Articular chondrocyte of knee joint (primary cell): Measurements from ENCODE around the gene PCDHGC3. TPM values are rescaled to one million over a fixed set of nuclear protein-coding genes. Genes with fewer than 3 reads are reported as not detected.

Source experiments
- total RNA-seq: library from RNA; depleted of rRNA; stranded (reverse); fragments of >200 nt; gene quantifications from 2 replicates; pipeline ENCODE4 v1.2.3, GENCODE V29; 2012

The PCDHGC3 gene
- 122 and 161 TPM in 2 replicates for total RNA-seq

DNA sequence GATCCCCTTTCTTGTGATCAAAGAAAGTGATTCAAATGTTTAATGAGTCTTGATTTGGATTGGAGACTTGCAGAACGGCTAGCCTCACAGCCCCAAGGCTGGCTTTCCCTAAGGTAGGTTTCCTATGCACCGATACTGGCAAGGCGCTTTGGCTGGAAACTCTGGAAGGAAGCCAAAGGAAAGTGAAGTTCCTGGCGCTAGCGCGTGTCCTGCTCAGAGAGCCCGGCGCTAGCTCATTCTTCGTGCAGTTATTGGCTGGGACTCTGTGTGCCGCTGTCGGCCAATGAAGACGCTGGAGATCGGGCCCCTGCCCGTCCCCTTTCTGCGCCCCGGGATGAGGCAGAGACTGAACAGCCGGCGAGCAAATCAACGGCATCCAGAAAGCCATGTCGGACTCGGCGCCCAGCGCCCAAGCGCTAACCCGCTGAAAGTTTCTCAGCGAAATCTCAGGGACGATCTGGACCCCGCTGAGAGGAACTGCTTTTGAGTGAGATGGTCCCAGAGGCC is at the start of gene PCDHGC3:
TSS of gene PCDHGC3 (plus strand) at position 342 of the 507 bp plus-strand sequence. CDS start at position 493, 151 bp downstream.

DNA sequence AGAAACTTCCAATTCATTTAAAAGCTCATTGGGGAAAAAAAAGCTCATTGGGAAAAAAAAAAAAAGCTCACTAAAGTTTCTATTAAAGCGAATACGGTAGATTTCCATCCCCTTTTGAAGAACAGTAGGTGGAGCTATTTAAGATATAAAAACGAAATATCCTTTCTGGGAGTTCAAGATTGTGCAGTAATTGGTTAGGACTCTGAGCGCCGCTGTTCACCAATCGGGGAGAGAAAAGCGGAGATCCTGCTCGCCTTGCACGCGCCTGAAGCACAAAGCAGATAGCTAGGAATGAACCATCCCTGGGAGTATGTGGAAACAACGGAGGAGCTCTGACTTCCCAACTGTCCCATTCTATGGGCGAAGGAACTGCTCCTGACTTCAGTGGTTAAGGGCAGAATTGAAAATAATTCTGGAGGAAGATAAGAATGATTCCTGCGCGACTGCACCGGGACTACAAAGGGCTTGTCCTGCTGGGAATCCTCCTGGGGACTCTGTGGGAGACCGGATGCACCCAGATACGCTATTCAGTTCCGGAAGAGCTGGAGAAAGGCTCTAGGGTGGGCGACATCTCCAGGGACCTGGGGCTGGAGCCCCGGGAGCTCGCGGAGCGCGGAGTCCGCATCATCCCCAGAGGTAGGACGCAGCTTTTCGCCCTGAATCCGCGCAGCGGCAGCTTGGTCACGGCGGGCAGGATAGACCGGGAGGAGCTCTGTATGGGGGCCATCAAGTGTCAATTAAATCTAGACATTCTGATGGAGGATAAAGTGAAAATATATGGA is 45.2 kb upstream of the PCDHGC3 start, which contains the start of gene PCDHGA12:
TSS of gene PCDHGA12 (plus strand) at position 176 of the 782 bp plus-strand sequence. CDS start at position 429, 253 bp downstream.

DNA sequence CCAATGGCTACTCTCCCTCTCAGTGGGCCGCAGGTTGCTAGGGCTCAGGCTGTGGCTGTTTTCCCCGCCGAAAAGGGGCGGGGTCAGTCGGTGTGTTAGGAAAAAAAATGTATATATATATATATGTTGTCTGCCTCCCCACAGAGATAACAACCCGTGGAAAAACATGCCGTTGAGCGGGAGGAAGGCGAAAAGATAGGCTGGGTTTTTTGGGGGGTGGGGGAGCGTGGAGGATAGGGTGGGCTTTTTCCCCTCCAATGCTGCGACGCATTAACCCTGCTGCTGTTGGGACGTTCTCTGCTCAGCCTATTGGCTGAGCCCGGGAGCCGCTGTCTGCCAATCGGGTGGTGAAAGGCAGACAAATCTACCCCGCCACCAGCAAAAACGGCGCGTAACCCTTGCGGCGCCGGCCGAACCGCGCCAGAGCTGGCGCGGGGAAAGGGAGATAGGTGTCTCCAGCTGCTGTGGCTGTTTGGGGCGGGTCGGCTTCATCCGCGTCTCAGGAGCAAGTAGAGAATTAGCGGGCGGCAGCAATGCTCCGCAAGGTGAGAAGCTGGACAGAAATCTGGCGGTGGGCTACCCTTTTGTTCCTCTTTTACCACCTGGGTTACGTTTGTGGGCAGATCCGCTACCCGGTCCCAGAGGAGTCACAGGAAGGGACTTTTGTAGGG is 9.0 kb downstream of the PCDHGC3 start, which contains the start of gene PCDHGC4:
TSS of gene PCDHGC4 (plus strand) at position 390 of the 671 bp plus-strand sequence. CDS start at position 534, 144 bp downstream.

DNA sequence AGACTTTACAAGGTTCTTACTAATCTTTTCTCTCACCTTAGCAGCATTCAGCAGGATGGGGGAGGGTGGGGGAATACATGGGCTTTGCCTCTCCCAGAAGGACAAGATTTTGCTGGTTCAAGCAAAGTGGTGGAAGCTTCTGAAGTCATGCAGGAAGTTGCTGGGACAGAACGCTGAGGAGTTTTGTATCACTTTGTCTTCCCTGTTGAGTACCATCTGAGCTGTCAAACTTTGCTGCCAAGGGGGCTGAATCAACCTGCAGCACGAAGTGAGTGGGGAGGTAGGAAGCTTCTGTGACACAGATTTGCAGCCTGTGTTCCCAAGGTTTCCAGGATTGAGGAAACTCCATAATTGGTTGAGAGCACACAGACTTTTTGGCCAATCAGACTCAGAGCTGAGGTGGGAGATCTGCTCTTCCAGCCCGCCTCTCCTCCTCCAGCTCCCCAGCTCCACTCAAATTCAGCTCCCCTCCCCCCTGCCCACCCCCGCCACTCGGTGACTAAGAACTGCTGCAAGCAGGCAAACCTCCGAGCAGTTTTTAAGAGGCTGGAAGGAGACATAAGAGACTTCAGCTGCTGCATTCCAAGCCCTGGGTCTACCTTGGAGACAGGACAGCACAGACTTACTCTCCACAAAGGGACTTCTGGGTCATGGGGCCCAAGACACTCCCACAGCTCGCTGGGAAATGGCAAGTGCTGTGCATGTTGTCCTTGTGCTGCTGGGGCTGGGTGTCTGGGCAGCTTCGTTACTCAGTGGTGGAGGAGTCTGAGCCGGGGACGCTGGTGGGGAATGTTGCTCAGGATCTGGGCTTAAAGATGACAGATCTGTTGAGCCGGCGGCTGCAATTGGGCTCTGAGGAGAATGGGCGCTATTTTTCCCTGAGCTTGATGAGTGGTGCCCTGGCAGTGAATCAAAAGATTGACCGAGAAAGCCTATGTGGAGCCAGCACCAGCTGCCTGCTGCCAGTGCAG is 13.1 kb downstream of the PCDHGC3 start, which contains the start of gene PCDHGC5:
TSS of gene PCDHGC5 (plus strand) at position 491 of the 971 bp plus-strand sequence. CDS start at position 651, 160 bp downstream.

Other genes with a start within 250 kb of the PCDHGC3 start
- 1.7 and 1.9 TPM in 2 replicates for gene PCDHB15, start 230.6 kb upstream of the PCDHGC3 start, total RNA-seq
- gene SLC25A2, start 171.9 kb upstream of the PCDHGC3 start, total RNA-seq, result 0.32 and 0.39 TPM in 2 replicates
- gene TAF7, start 155.2 kb upstream of the PCDHGC3 start, total RNA-seq, result 61.7 and 84.2 TPM in 2 replicates
- 1.4 and 1.9 TPM in 2 replicates for gene PCDHGA1, start 145.5 kb upstream of the PCDHGC3 start, total RNA-seq
- 4.7 and 4.9 TPM in 2 replicates for gene PCDHGA2, start 137.2 kb upstream of the PCDHGC3 start, total RNA-seq
- 3.7 and 6.2 TPM in 2 replicates for gene PCDHGA3, start 132.1 kb upstream of the PCDHGC3 start, total RNA-seq
- 4.1 and 6.1 TPM in 2 replicates for gene PCDHGB1, start 125.9 kb upstream of the PCDHGC3 start, total RNA-seq
- 6.7 and 8.9 TPM in 2 replicates for gene PCDHGA4, start 120.9 kb upstream of the PCDHGC3 start, total RNA-seq
- gene PCDHGB2, start 116.0 kb upstream of the PCDHGC3 start, total RNA-seq, result 6.5 and 6.8 TPM in 2 replicates
- gene PCDHGA5, start 111.8 kb upstream of the PCDHGC3 start, total RNA-seq, result 5.6 and 6.5 TPM in 2 replicates
- 8.4 and 8.6 TPM in 2 replicates for gene PCDHGB3, start 105.7 kb upstream of the PCDHGC3 start, total RNA-seq
- gene PCDHGA6, start 102.1 kb upstream of the PCDHGC3 start, total RNA-seq, result 7.8 and 10.4 TPM in 2 replicates
- 9.0 and 10.6 TPM in 2 replicates for gene PCDHGA7, start 93.2 kb upstream of the PCDHGC3 start, total RNA-seq
- gene PCDHGB4, start 88.3 kb upstream of the PCDHGC3 start, total RNA-seq, result 24.4 and 26.2 TPM in 2 replicates
- 5.6 and 5.7 TPM in 2 replicates for gene PCDHGA8, start 83.3 kb upstream of the PCDHGC3 start, total RNA-seq
- gene PCDHGB5, start 78.0 kb upstream of the PCDHGC3 start, total RNA-seq, result 27.7 and 35.0 TPM in 2 replicates
- gene PCDHGA9, start 73.2 kb upstream of the PCDHGC3 start, total RNA-seq, result 10.1 and 11.1 TPM in 2 replicates
- gene PCDHGB6, start 67.9 kb upstream of the PCDHGC3 start, total RNA-seq, result 7.9 and 9.5 TPM in 2 replicates
- gene PCDHGA10, start 63.0 kb upstream of the PCDHGC3 start, total RNA-seq, result 15.3 and 17.9 TPM in 2 replicates
- 25.6 and 26.2 TPM in 2 replicates for gene PCDHGB7, start 58.3 kb upstream of the PCDHGC3 start, total RNA-seq
- gene PCDHGA11, start 54.9 kb upstream of the PCDHGC3 start, total RNA-seq, result 20.1 and 24.1 TPM in 2 replicates
- gene PCDHGA12, start 45.5 kb upstream of the PCDHGC3 start, total RNA-seq, result 25.1 and 30.2 TPM in 2 replicates
- 5.6 and 6.4 TPM in 2 replicates for gene PCDHGC4, start 9.1 kb downstream of the PCDHGC3 start, total RNA-seq
- 4.7 and 8.1 TPM in 2 replicates for gene PCDHGC5, start 13.1 kb downstream of the PCDHGC3 start, total RNA-seq
- gene DIAPH1, start 143.0 kb downstream of the PCDHGC3 start, total RNA-seq, result 17.8 and 25.5 TPM in 2 replicates
- 48.6 and 49.3 TPM in 2 replicates for gene HDAC3, start 160.9 kb downstream of the PCDHGC3 start, total RNA-seq
- gene RELL2, start 161.0 kb downstream of the PCDHGC3 start, total RNA-seq, result 1.8 and 2.0 TPM in 2 replicates
- gene FCHSD1, start 175.5 kb downstream of the PCDHGC3 start, total RNA-seq, result 20.2 and 29.4 TPM in 2 replicates
- 3.8 and 4.4 TPM in 2 replicates for gene ARAP3, start 206.3 kb downstream of the PCDHGC3 start, total RNA-seq